Endothelial cell of umbilical vein (primary cell): ENCODE results near the gene SLC38A10. TPM values are rescaled to one million over a fixed set of nuclear protein-coding genes. Genes with fewer than 3 reads are reported as not detected.

Experiments used
- BruUV-seq: library from RNA; stranded (reverse); fragments of 400-500 nt; replicated peaks from 2 replicates; lab custom pipeline; 2021; lab: Mats Ljungman, UMichigan
- CTCF ChIA-PET: fragments of 300-600, 350-600 bp; sonication (Branson Sonifier 250); formaldehyde crosslinking; loops from one replicate; lab custom pipeline; 2021; ENCODE audit warnings: antibody characterized with exemption, inconsistent platforms; lab: Charles Lee
- POLR2A ChIA-PET: fragments of 300-600, 350-600 bp; sonication (Branson Sonifier 250); formaldehyde crosslinking; loops from one replicate; lab custom pipeline; 2021; ENCODE audit warnings: antibody characterized with exemption, inconsistent platforms; lab: Charles Lee
- DNase-seq: peaks from one replicate; pipeline ENCODE4 v3.0.0-alpha.2; 2011; ENCODE audit warnings: low read depth, low spot score
- FAIRE-seq: peaks from 2 replicates; lab custom pipeline; 2011; peaks lifted over from hg19 to GRCh38; lab: Jason Lieb, UNC
- H2AFZ ChIP-seq: 2 replicates; pipeline ENCODE4 v1.6.0; 2012; ENCODE audit warnings: low read depth, low read length, control low read depth, inconsistent platforms
- H3K27ac ChIP-seq: 2 replicates; pipeline ENCODE4 v1.5.1; 2011; ENCODE audit warnings: low read depth, mild to moderate bottlenecking, control low read depth, low read length, moderate library complexity; ENCODE audit not compliant: insufficient read depth
- H3K27me3 ChIP-seq, 2 experiments: 2 replicates each; pipeline versions ENCODE4 v1.6.0 to v1.6.1; 2011; ENCODE audit warnings: low read length in 2 of 2, mixed read lengths in 1 of 2; ENCODE audit not compliant: control insufficient read depth in 2 of 2, insufficient read depth in 2 of 2
- H3K36me3 ChIP-seq, 2 experiments: 2 replicates in 1 of 2; 3 replicates in 1 of 2; pipeline ENCODE4 v1.5.1; 2011; ENCODE audit warnings: low read length in 2 of 2, mild to moderate bottlenecking in 1 of 2, moderate library complexity in 1 of 2; ENCODE audit not compliant: control insufficient read depth in 2 of 2, insufficient read depth in 2 of 2; ENCODE audit errors: extremely low read depth in 1 of 2
- H3K4me1 ChIP-seq: 3 replicates; pipeline ENCODE4 v1.5.1; 2011; ENCODE audit warnings: mild to moderate bottlenecking, low read length; ENCODE audit not compliant: control insufficient read depth, insufficient read depth; ENCODE audit errors: extremely low read depth
- H3K4me2 ChIP-seq: 2 replicates; pipeline ENCODE4 v1.6.1; 2011; ENCODE audit warnings: low read length, control low read depth, mixed read lengths; ENCODE audit not compliant: insufficient read depth
- H3K4me3 ChIP-seq, 3 experiments: fragments of 200-600 bp in 1 of 3; sonication (generic), shearing (Covaris generic) in 1 of 3; replicated peaks in 1 of 3; 2 replicates each; pipeline ENCODE4 v1.5.1; 2011 to 2016; ENCODE audit warnings: control low read depth in 3 of 3, low read length in 3 of 3, mild to moderate bottlenecking in 2 of 3, inconsistent platforms in 1 of 3, low read depth in 1 of 3, moderate library complexity in 1 of 3; ENCODE audit not compliant: insufficient read depth in 1 of 3
- H3K79me2 ChIP-seq: 2 replicates; pipeline ENCODE4 v1.6.0; 2012; ENCODE audit warnings: low read length, inconsistent platforms; ENCODE audit not compliant: control insufficient read depth, insufficient read depth
- H3K9ac ChIP-seq: replicated peaks from 2 replicates; pipeline ENCODE3; 2011; ENCODE audit warnings: low read length, control low read depth; ENCODE audit not compliant: insufficient read depth; ENCODE audit errors: extremely low read depth
- H3K9me1 ChIP-seq: replicated peaks from 3 replicates; pipeline ENCODE4 v1.6.0; 2011; ENCODE audit warnings: mild to moderate bottlenecking, low read length; ENCODE audit not compliant: control insufficient read depth, insufficient read depth; ENCODE audit errors: extremely low read depth
- H3K9me3 ChIP-seq: replicated peaks from 2 replicates; pipeline ENCODE4 v1.5.1; 2012; ENCODE audit warnings: low read length, inconsistent platforms; ENCODE audit not compliant: control insufficient read depth, insufficient read depth
- H4K20me1 ChIP-seq: replicated peaks from 2 replicates; pipeline ENCODE3; 2011; ENCODE audit warnings: mild to moderate bottlenecking, low read length; ENCODE audit not compliant: control insufficient read depth, insufficient read depth; ENCODE audit errors: extremely low read depth
- CTCF ChIP-seq, 2 donors: IDR thresholded peaks; 1 replicate in 1 of 2; 2 replicates in 1 of 2; pipeline ENCODE4 v1.5.1; 2011; ENCODE audit warnings: low read length in 2 of 2, mild to moderate bottlenecking in 2 of 2, moderate library complexity in 2 of 2, control low read depth in 1 of 2, inconsistent platforms in 1 of 2, low read depth in 1 of 2; ENCODE audit not compliant: insufficient read depth in 1 of 2; ENCODE audit errors: extremely low read depth in 1 of 2
- EZH2 ChIP-seq: IDR thresholded peaks from 2 replicates; pipeline ENCODE4 v1.6.1; 2012; ENCODE audit warnings: borderline replicate concordance, low read depth, mild to moderate bottlenecking, moderate library complexity, low read length, inconsistent platforms; ENCODE audit not compliant: severe bottlenecking
- FOS ChIP-seq: IDR thresholded peaks from 2 replicates; pipeline ENCODE4 v1.6.1; 2011; ENCODE audit warnings: mild to moderate bottlenecking, low read length, moderate library complexity, borderline replicate concordance; ENCODE audit not compliant: insufficient read depth
- JUN ChIP-seq: IDR thresholded peaks from 2 replicates; pipeline ENCODE4 v1.6.1; 2011; ENCODE audit warnings: borderline replicate concordance, low read depth; ENCODE audit not compliant: insufficient read length, insufficient read depth
- POLR2A ChIP-seq: IDR thresholded peaks from 2 replicates; pipeline ENCODE4 v1.6.1; 2012; ENCODE audit warnings: low read depth, mild to moderate bottlenecking, control low read depth, low read length
- POLR2AphosphoS5 ChIP-seq: IDR thresholded peaks from 2 replicates; pipeline ENCODE4 v1.6.1; 2012; ENCODE audit warnings: low read depth, mild to moderate bottlenecking, control low read depth, low read length, moderate library complexity; ENCODE audit not compliant: insufficient read depth
- dilution Hi-C: fragments of 300-500 bp; cut with MboI; formaldehyde crosslinking; loops from one replicate; pipeline ENCODE4 v1.15.0; 2019; ENCODE audit warnings: low sequenced_read_pairs; ENCODE audit not compliant: extremely low pct_ligation_motif_present
- intact Hi-C: fragments of 100-400 bp; cut with micrococcal nuclease; formaldehyde crosslinking; loops from one replicate; pipeline ENCODE4 v1.10.0; 2022
- polyA plus RNA-seq, 4 experiments: library from polyadenylated mRNA; depleted of rRNA in 3 of 4; stranded (reverse) in 3 of 4; unstranded in 1 of 4; fragments of >200 nt; gene quantifications; 2 replicates each; pipeline versions ENCODE4 v1.2.1 to v1.2.3, GENCODE V29; 2011 to 2012; ENCODE audit warnings: missing spikeins in 1 of 4
- total RNA-seq: library from RNA; stranded (reverse); gene quantifications from 2 replicates; pipeline ENCODE4 v1.2.3, GENCODE V29; 2021

Gene SLC38A10
- total and polyA plus RNA-seq, 2 donors (not counting 3 experiments of a cell fraction or from before 2014, with no cell fraction given), result 72.7 to 113 TPM

GRCh38 chr17:81287152-81287551, 8.0 kb downstream of the SLC38A10 start:
- intact Hi-C loops, result no loop called here
- ChIA-PET POLR2A (no interaction called here), CTCF (interaction anchor here (0.9 kb wide), 1 partner anchor 197 kb away, joined by 3 read pairs; no protein-coding TSS in a partner anchor)
- TF ChIP-seq EZH2 (no peak), CTCF (IDR thresholded peaks at IDR 0.05; ENCODE audit: extremely low read depth in 1 of 2, insufficient read depth in 1 of 2, low read depth in 1 of 2, low read length in 2 of 2) (no peak), JUN (no peak), FOS (no peak), POLR2AphosphoS5 (no peak), POLR2A (no peak)
- BruUV-seq, result no TSS peak
- H3K9ac ChIP-seq, result no peak overlapping the region
- H3K4me2 ChIP-seq, result no peak overlapping the region
- dilution Hi-C loops, result no loop called here
- peaks cover 51% of the 10 kb centered on the region for H3K79me2 ChIP-seq
- H3K9me3 ChIP-seq, result no peaks in the 10 kb centered on the region
- no peak overlapping the region for H3K27ac ChIP-seq
- no peak for FAIRE-seq
- DNase-seq, result no peak
- peaks cover 27% of the 10 kb centered on the region for H3K4me1 ChIP-seq
- H3K36me3 ChIP-seq, result peaks cover 3 to 9% of the 10 kb centered on the region in 2 experiments
- H2AFZ ChIP-seq, result no peak overlapping the region
- H3K9me1 ChIP-seq, result no peaks in the 10 kb centered on the region
- H3K27me3 ChIP-seq, result no peaks in the 10 kb centered on the region
- H3K4me3 ChIP-seq, result no peak overlapping the region
- no peaks in the 10 kb centered on the region for H4K20me1 ChIP-seq
